Vagina (tissue), 2 donors: Measurements from ENCODE around the gene ITPR3. TPM values are rescaled to one million over a fixed set of nuclear protein-coding genes. Genes with fewer than 3 reads are reported as not detected.

Experiments
- DNase-seq, 2 donors: peaks; one replicate each; pipeline ENCODE4 v3.0.0-alpha.2; 2017; ENCODE audit errors: extremely low spot score in 2 of 2
- H3K27ac ChIP-seq: fragments of 200-600 bp; sonication (generic); one replicate; pipeline ENCODE4 v1.5.1; 2019
- H3K27me3 ChIP-seq: fragments of 200-600 bp; sonication (generic); one replicate; pipeline ENCODE4 v1.5.1; 2019
- H3K36me3 ChIP-seq, 2 donors: fragments of 200-600 bp; sonication (generic); one replicate each; pipeline ENCODE4 v1.5.1; 2017 to 2019
- H3K4me1 ChIP-seq: fragments of 200-600 bp; sonication (generic); one replicate; pipeline ENCODE4 v1.5.1; 2019
- H3K4me3 ChIP-seq, 2 donors: fragments of 200-600 bp; sonication (generic); 1 replicate in 1 of 2; 2 replicates in 1 of 2; pipeline ENCODE4 v1.5.1; 2016 to 2019
- H3K9me3 ChIP-seq: fragments of 200-600 bp; sonication (generic); one replicate; pipeline ENCODE4 v1.5.1; 2019
- CTCF ChIP-seq, 3 experiments: fragments of 450-650 bp in 2 of 3; fragments of 200-600 bp in 1 of 3; sonication (generic) in 1 of 3; IDR thresholded peaks; one replicate each; pipeline ENCODE4 v1.5.1; 2017 to 2019; ENCODE audit warnings: antibody characterized with exemption in 3 of 3, mild to moderate bottlenecking in 2 of 3, moderate library complexity in 2 of 3
- POLR2A ChIP-seq, 2 donors: fragments of 450-650 bp; IDR thresholded peaks; one replicate each; pipeline ENCODE4 v1.6.1; 2017; ENCODE audit warnings: antibody characterized with exemption in 2 of 2, mild to moderate bottlenecking in 2 of 2, moderate library complexity in 2 of 2
- POLR2AphosphoS5 ChIP-seq, 2 donors: sonication (generic); formaldehyde crosslinking; IDR thresholded peaks; one replicate each; pipeline ENCODE4 v1.9.0; 2017; ENCODE audit warnings: antibody characterized with exemption in 2 of 2, mild to moderate bottlenecking in 2 of 2, low read depth in 1 of 2; ENCODE audit not compliant: insufficient read depth in 1 of 2
- intact Hi-C: fragments of 100-400 bp; cut with DNase I; formaldehyde crosslinking; loops from one replicate; pipeline ENCODE4 v1.15.1; 2023
- microRNA counts, 2 donors: library from miRNA; unstranded; fragments of <30 nt; microRNA quantifications; one replicate each; lab custom pipeline; 2016 to 2017
- microRNA-seq: library from miRNA; unstranded; fragments of <30 nt; microRNA quantifications from one replicate; pipeline ENCODE4, GENCODE V29; 2017; ENCODE audit warnings: borderline number of aligned reads, borderline replicate concordance
- small RNA-seq: library from RNA; depleted of rRNA; stranded (forward); fragments of <200 nt; gene quantifications from one replicate; pipeline ENCODE3, GENCODE V24; 2016
- total RNA-seq: library from RNA; depleted of rRNA; stranded (reverse); fragments of >200 nt; gene quantifications from one replicate; pipeline ENCODE4 v1.2.3, GENCODE V29; 2016

Gene ITPR3
- total RNA-seq, 1 donor from 2014 or later, result 50.1 TPM

GRCh38 chr6:33742837-33743236 lies 121.7 kb downstream of the ITPR3 start:
- intact Hi-C loops, result no loop called here
- no peak for DNase-seq
- H3K36me3 ChIP-seq, result no peaks in the 10 kb centered on the region
- peaks cover 38% of the 10 kb centered on the region for H3K4me1 ChIP-seq
- TF ChIP-seq POLR2A (IDR thresholded peaks at IDR 0.05) (no peak), CTCF (IDR thresholded peaks at IDR 0.05) (no peak), POLR2AphosphoS5 (IDR thresholded peaks at IDR 0.05; ENCODE audit: insufficient read depth in 1 of 2, low read depth in 1 of 2) (no peak)
- H3K4me3 ChIP-seq, result no peak overlapping the region
- no peaks in the 10 kb centered on the region for H3K27me3 ChIP-seq
- H3K27ac ChIP-seq, result no peak overlapping the region
- no peaks in the 10 kb centered on the region for H3K9me3 ChIP-seq

GRCh38 chr6:33744001-33744848 lies 123.1 kb downstream of the ITPR3 start:
- Histone ChIP-seq H3K4me1 (peaks cover 38% of the 10 kb centered on the region), H3K27ac (peak overlapping the region; percentile 73), H3K9me3 (no peaks in the 10 kb centered on the region), H3K4me3 (no peak overlapping the region), H3K27me3 (no peaks in the 10 kb centered on the region), H3K36me3 (no peaks in the 10 kb centered on the region)
- intact Hi-C loops, result no loop called here
- peak in 1 of 2 donors; percentile 64 for TF ChIP-seq POLR2AphosphoS5 (IDR thresholded peaks at IDR 0.05; ENCODE audit: insufficient read depth in 1 of 2, low read depth in 1 of 2)
- TF ChIP-seq CTCF (IDR thresholded peaks at IDR 0.05), result peak; percentile 58 to 91 (median 68)
- TF ChIP-seq POLR2A (IDR thresholded peaks at IDR 0.05), result no peak
- DNase-seq, result no peak

- peaks cover 35% of the 10 kb centered on the region for H3K4me1 ChIP-seq
- no peaks in the 10 kb centered on the region for H3K36me3 ChIP-seq
- no peak for TF ChIP-seq POLR2A (IDR thresholded peaks at IDR 0.05)
- TF ChIP-seq POLR2AphosphoS5 (IDR thresholded peaks at IDR 0.05; ENCODE audit: insufficient read depth in 1 of 2, low read depth in 1 of 2), result peak in 1 of 2 donors; percentile 78
- TF ChIP-seq CTCF (IDR thresholded peaks at IDR 0.05), result no peak
- intact Hi-C loops, result no loop called here
- no peak for DNase-seq
- H3K27me3 ChIP-seq, result no peaks in the 10 kb centered on the region
- H3K27ac ChIP-seq, result peak overlapping the region; percentile 73
- H3K9me3 ChIP-seq, result no peaks in the 10 kb centered on the region
- H3K4me3 ChIP-seq, result no peak overlapping the region
These were observed 123.9 kb downstream of the ITPR3 start for GRCh38 chr6:33744895-33745546.

- peaks cover 35% of the 10 kb centered on the region for H3K4me1 ChIP-seq
- H3K36me3 ChIP-seq, result no peaks in the 10 kb centered on the region
- TF ChIP-seq CTCF (IDR thresholded peaks at IDR 0.05) (no peak), POLR2A (IDR thresholded peaks at IDR 0.05) (no peak), POLR2AphosphoS5 (IDR thresholded peaks at IDR 0.05; ENCODE audit: insufficient read depth in 1 of 2, low read depth in 1 of 2) (no peak)
- DNase-seq, result no peak
- no peaks in the 10 kb centered on the region for H3K27me3 ChIP-seq
- H3K9me3 ChIP-seq, result no peaks in the 10 kb centered on the region
- intact Hi-C loops, result no loop called here
- peak overlapping the region; percentile 73 for H3K27ac ChIP-seq
- peak overlapping the region in 1 of 2 donors; percentile 28 for H3K4me3 ChIP-seq
These were observed 124.4 kb downstream of the ITPR3 start for GRCh38 chr6:33745548-33745947.

MicroRNAs encoded within 50 kb of the gene (microRNA counts, 767-probe panel; counts per million panel counts)
- 238 to 261 counts per million in 2 donors for microRNA hsa-miR-3934 (lab: Ali Mortazavi, UCI)

Small RNA genes lying within 50 kb of the gene (microRNA-seq; reads per million reads assigned to microRNA genes)
- 6.7 reads per million, percentile 13 among the genes with 10 or more reads in this experiment for gene MIR3934

Small RNA genes lying within 50 kb of the gene (small RNA-seq; reads per million reads assigned to genes)
- gene MIR3934, result not detected

Other genes starting within 250 kb of the ITPR3 start
- 27.5 TPM for gene KIFC1, start 229.5 kb upstream of the ITPR3 start, total RNA-seq
- gene PHF1, start 210.3 kb upstream of the ITPR3 start, total RNA-seq, result 73.2 TPM
- gene CUTA, start 203.2 kb upstream of the ITPR3 start, total RNA-seq, result 73.2 TPM
- 16.0 TPM for gene SYNGAP1, start 201.3 kb upstream of the ITPR3 start, total RNA-seq
- 1.5 TPM for gene ZBTB9, start 166.7 kb upstream of the ITPR3 start, total RNA-seq
- gene BAK1, start 41.0 kb upstream of the ITPR3 start, total RNA-seq, result 19.2 TPM
- gene UQCC2, start 90.4 kb downstream of the ITPR3 start, total RNA-seq, result 16.2 TPM
- 1.5 TPM for gene IP6K3, start 125.6 kb downstream of the ITPR3 start, total RNA-seq
- gene LEMD2, start 167.8 kb downstream of the ITPR3 start, total RNA-seq, result 55.5 TPM
- not detected for gene MLN, start 182.7 kb downstream of the ITPR3 start, total RNA-seq